ENCODE data around the gene TARM1. TPM values are rescaled to one million over a fixed set of nuclear protein-coding genes. Genes with fewer than 3 reads are reported as not detected.

The TARM1 gene
- total and polyA plus RNA-seq, 2 of the 4 experiments (the other 2 are of a cell fraction) = not detected

DNA sequence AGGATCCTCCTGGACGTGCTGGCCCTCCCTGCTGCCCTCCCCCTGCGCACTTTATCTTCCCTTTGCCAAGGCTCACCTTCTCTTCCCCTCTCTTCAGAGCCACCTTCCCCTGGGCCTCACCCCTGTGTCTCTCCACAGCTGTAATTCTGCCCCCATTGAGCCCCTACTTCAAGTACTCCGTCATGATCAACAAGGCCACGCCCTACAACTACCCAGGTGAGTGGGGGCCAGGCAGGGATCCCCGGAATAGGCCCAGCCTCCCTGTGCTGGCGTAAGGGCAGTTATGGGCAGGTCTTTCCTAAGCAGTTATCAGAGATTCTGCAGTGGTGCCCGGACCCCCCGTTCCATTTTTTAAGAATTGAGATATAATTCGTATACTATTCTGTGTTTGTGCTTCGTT, 24.6 kb upstream of the TARM1 start:
- H2BK20ac ChIP-seq (ENCODE audit: low read depth, low read length) = no peak overlapping the region
- BruUV-seq (replicated peaks) = no TSS peak
- H3K4me1 ChIP-seq (ENCODE audit: control insufficient read depth, insufficient read depth, low read length) = no peaks in the 10 kb centered on the region
- H3K27ac ChIP-seq (ENCODE audit: insufficient read depth, low read length) = no peak overlapping the region
- no peak overlapping the region for H3K4me3 ChIP-seq (ENCODE audit: insufficient read depth, low read depth, low read length)
- H3K4ac ChIP-seq (ENCODE audit: low read depth, low read length) = no peak overlapping the region
- H2BK5ac ChIP-seq (ENCODE audit: low read depth, low read length, poor library complexity, severe bottlenecking) = no peak overlapping the region
- no peak for DNase-seq
- H2AK9ac ChIP-seq (replicated peaks; ENCODE audit: low read depth, low read length, poor library complexity) = no peak overlapping the region
- no peak overlapping the region for H2AK5ac ChIP-seq (ENCODE audit: low read depth, low read length)
- no peak overlapping the region for H4K5ac ChIP-seq (ENCODE audit: low read depth, low read length)
- H2AFZ ChIP-seq (replicated peaks; ENCODE audit: low read length, poor library complexity) = no peak overlapping the region
- H3K36me3 ChIP-seq (ENCODE audit: control insufficient read depth, insufficient read depth, low read length) = peaks cover 44% of the 10 kb centered on the region
- H3K9ac ChIP-seq (ENCODE audit: low read depth, low read length) = no peak overlapping the region
- no peak overlapping the region for H4K8ac ChIP-seq (ENCODE audit: low read depth in 2 of 2, low read length in 2 of 2)
- in situ Hi-C loops (cut with MboI; ENCODE audit: low sequenced_read_pairs) (loop anchor here (25.0 kb wide), 1 partner anchor 357 kb away; the partner anchor contains the start of genes CDC42EP5 and LENG9), intact Hi-C loops (cut with micrococcal nuclease) (loop anchor here (10.0 kb wide), 1 partner anchor 241 kb away; the partner anchor contains the start of gene MYADM), dilution Hi-C loops (cut with HindIII; ENCODE audit: low sequenced_read_pairs, unreplicated experiment) (no loop called here)
- ChIA-PET CTCF (no interaction called here), POLR2A (ENCODE audit: unreplicated experiment) (no interaction called here)
- no peak overlapping the region for H3K14ac ChIP-seq (replicated peaks; ENCODE audit: low read depth, low read length)
- H3K4me2 ChIP-seq (ENCODE audit: low read depth, low read length) = no peak overlapping the region
- H2BK15ac ChIP-seq (ENCODE audit: low read depth, low read length) = no peak overlapping the region
- H3K79me1 ChIP-seq (ENCODE audit: low read depth in 1 of 2, low read length in 2 of 2) = peaks cover 4 to 29% of the 10 kb centered on the region in 2 experiments
- H2BK120ac ChIP-seq (ENCODE audit: low read depth, low read length) = no peak overlapping the region
- no peak for ATAC-seq (ENCODE audit: low read depth)
- H4K91ac ChIP-seq (ENCODE audit: insufficient read depth, low read depth, low read length) = no peak overlapping the region
- no peak overlapping the region for H3K18ac ChIP-seq (ENCODE audit: low read depth, low read length)
- H3K56ac ChIP-seq (ENCODE audit: extremely low read depth, insufficient read depth, low read length) = no peak overlapping the region
- H3K9me1 ChIP-seq (ENCODE audit: insufficient read depth, low read length) = no peaks in the 10 kb centered on the region
- peaks cover 4% of the 10 kb centered on the region; the same call in 1 of the 2 replicates for H4K20me1 ChIP-seq (ENCODE audit: insufficient read depth, low read length)
- H3K9me3 ChIP-seq (ENCODE audit: control insufficient read depth, insufficient read depth, low read length) = no peaks in the 10 kb centered on the region
- WGBS, 2 experiments (ENCODE audit: extremely low coverage in 2 of 2, insufficient read length in 1 of 2) = 100% methylated on average over 5 of the region's 10 CpGs; no CpG with 5 or more reads in 1 of the 2 experiments
- TF ChIP-seq NFE2L2 (IDR thresholded peaks at IDR 0.05; ENCODE audit: low read depth, low read length) = no peak
- TF ChIP-seq RAD21 (IDR thresholded peaks at IDR 0.05; ENCODE audit: low read length) = no peak
- TF ChIP-seq CEBPB (IDR thresholded peaks at IDR 0.05; ENCODE audit: low read depth, low read length) = no peak
- no peak for TF ChIP-seq CHD1 (IDR thresholded peaks at IDR 0.05; ENCODE audit: low read depth, low read length)
- TF ChIP-seq MAFK (IDR thresholded peaks at IDR 0.05; ENCODE audit: low read depth, low read length) = no peak
- no peak for TF ChIP-seq POLR2A (IDR thresholded peaks at IDR 0.05; ENCODE audit: low read depth, low read length)
- TF ChIP-seq RFX5 (IDR thresholded peaks at IDR 0.05; ENCODE audit: low read depth, low read length) = no peak
- no peak for TF ChIP-seq RCOR1 (IDR thresholded peaks at IDR 0.05; ENCODE audit: insufficient replicate concordance, low read length)
- TF ChIP-seq, protein P1, sequence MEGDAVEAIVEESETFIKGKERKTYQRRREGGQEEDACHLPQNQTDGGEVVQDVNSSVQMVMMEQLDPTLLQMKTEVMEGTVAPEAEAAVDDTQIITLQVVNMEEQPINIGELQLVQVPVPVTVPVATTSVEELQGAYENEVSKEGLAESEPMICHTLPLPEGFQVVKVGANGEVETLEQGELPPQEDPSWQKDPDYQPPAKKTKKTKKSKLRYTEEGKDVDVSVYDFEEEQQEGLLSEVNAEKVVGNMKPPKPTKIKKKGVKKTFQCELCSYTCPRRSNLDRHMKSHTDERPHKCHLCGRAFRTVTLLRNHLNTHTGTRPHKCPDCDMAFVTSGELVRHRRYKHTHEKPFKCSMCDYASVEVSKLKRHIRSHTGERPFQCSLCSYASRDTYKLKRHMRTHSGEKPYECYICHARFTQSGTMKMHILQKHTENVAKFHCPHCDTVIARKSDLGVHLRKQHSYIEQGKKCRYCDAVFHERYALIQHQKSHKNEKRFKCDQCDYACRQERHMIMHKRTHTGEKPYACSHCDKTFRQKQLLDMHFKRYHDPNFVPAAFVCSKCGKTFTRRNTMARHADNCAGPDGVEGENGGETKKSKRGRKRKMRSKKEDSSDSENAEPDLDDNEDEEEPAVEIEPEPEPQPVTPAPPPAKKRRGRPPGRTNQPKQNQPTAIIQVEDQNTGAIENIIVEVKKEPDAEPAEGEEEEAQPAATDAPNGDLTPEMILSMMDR (conservative IDR thresholded peaks at IDR 0.05; ENCODE audit: low read depth, low read length) = no peak
- H3K27me3 ChIP-seq (ENCODE audit: control insufficient read depth, insufficient read depth, low read length) = no peaks in the 10 kb centered on the region
- H3K23ac ChIP-seq (ENCODE audit: low read depth, low read length) = no peak overlapping the region

All from IMR-90 (cell line).